Measurements from ENCODE around the gene DGKI.

DGKI gene

DNA sequence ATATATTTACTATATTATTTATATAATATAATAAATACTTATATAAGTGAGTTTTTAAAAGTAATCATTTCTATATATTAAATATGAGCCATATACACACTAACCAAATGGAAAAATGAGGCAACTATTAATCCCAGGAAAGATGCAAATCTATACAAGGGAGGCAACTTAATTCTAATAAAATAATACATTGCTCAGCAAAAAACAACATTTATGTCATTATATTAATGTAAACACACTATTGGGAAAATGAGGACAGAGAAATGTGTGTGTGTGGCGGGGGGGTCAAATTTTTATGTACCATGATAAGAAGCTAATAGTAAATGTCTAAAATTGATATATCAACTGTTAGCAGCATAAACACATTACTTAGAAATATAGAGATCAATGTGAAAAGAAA, 23.3 kb upstream of the DGKI start:
- Histone ChIP-seq H3K36me3 (replicated peaks) (peaks cover 52% of the 10 kb centered on the region), H3K4me3 (ENCODE audit: low read depth, low read length) (no peak overlapping the region), H3K27me3 (replicated peaks) (no peaks in the 10 kb centered on the region), H3K27ac (no peak overlapping the region)
- in situ Hi-C loops (cut with HindIII; ENCODE audit: low pct_ligation_motif_present, low sequenced_read_pairs), result no loop called here
- DNase-seq, result no peak
- TF ChIP-seq, protein P1, sequence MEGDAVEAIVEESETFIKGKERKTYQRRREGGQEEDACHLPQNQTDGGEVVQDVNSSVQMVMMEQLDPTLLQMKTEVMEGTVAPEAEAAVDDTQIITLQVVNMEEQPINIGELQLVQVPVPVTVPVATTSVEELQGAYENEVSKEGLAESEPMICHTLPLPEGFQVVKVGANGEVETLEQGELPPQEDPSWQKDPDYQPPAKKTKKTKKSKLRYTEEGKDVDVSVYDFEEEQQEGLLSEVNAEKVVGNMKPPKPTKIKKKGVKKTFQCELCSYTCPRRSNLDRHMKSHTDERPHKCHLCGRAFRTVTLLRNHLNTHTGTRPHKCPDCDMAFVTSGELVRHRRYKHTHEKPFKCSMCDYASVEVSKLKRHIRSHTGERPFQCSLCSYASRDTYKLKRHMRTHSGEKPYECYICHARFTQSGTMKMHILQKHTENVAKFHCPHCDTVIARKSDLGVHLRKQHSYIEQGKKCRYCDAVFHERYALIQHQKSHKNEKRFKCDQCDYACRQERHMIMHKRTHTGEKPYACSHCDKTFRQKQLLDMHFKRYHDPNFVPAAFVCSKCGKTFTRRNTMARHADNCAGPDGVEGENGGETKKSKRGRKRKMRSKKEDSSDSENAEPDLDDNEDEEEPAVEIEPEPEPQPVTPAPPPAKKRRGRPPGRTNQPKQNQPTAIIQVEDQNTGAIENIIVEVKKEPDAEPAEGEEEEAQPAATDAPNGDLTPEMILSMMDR (IDR thresholded peaks at IDR 0.05; ENCODE audit: low read depth, low read length, missing control alignments), result no peak

DNA sequence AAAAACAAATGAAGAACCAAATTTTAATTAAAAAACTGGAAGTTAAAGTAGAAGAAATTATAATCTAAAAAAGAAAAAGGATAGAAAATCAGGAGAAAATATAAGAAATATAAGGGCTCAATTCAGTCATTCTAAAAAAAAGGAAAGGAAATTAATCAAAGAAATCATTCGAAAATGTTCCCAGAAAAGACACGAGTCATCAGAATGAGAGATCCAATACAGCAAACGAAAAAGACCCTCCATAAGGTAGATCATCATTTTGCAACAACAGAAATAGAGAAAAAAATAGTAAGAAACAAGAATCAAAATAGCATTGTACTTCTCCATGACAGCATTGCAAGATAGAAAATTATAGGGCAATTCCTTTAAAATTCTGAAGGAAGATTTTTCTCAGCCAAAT, 22.5 kb upstream of the DGKI start:
- in situ Hi-C loops (cut with HindIII; ENCODE audit: low pct_ligation_motif_present, low sequenced_read_pairs), result no loop called here
- Histone ChIP-seq H3K36me3 (replicated peaks) (peaks cover 59% of the 10 kb centered on the region), H3K4me3 (ENCODE audit: low read depth, low read length) (no peak overlapping the region), H3K27me3 (replicated peaks) (no peaks in the 10 kb centered on the region), H3K27ac (no peak overlapping the region)
- no peak for DNase-seq
- TF ChIP-seq, protein P1 (IDR thresholded peaks at IDR 0.05; ENCODE audit: low read depth, low read length, missing control alignments), result no peak

DNA sequence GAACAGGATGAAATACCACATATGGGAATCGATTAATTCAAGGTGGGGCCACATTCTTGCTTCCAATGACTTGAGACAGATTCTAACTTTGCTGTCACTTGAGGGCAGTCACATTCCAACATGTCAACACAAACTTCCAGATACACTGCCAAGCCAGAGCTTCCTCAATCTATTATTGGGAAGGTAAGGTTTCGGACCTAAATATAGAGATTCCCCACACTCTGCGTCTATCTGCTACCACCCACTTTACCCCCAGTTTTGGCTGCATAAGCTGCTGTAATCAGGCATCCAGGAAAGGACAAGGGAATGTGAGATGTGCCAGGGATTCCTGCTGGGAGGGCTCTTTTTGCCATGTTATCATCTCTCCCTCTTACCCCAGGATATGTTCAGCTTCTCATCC, 20.5 kb upstream of the DGKI start:
- Histone ChIP-seq H3K36me3 (replicated peaks) (peaks cover 59% of the 10 kb centered on the region), H3K27me3 (replicated peaks) (no peaks in the 10 kb centered on the region), H3K4me3 (ENCODE audit: low read depth, low read length) (no peak overlapping the region), H3K27ac (no peak overlapping the region)
- in situ Hi-C loops (cut with HindIII; ENCODE audit: low pct_ligation_motif_present, low sequenced_read_pairs), result no loop called here
- TF ChIP-seq, protein P1 (IDR thresholded peaks at IDR 0.05; ENCODE audit: low read depth, low read length, missing control alignments), result no peak
- no peak for DNase-seq

DNA sequence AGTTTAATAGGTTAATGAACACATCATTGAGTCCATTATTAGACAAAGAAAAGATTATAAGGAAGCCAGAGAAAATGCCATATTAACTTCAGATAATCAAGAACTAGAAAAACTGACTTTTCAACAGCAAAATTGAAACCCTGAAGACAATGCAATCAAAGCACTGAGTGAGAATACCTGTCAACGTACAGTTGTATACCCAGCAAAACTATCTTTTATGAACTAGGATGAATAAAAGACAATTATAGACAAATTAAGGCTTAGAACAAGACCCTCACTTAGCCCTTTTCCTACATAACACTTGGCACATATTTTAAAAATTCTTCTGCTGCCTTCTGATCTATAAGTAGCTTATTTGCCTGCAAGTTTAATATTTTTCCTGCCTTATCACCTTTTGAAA, 19.0 kb upstream of the DGKI start:
- no peak for DNase-seq
- Histone ChIP-seq H3K36me3 (replicated peaks) (peaks cover 58% of the 10 kb centered on the region), H3K27ac (no peak overlapping the region), H3K27me3 (replicated peaks) (no peaks in the 10 kb centered on the region), H3K4me3 (ENCODE audit: low read depth, low read length) (no peak overlapping the region)
- TF ChIP-seq, protein P1 (IDR thresholded peaks at IDR 0.05; ENCODE audit: low read depth, low read length, missing control alignments), result no peak
- in situ Hi-C loops (cut with HindIII; ENCODE audit: low pct_ligation_motif_present, low sequenced_read_pairs), result no loop called here

DNA sequence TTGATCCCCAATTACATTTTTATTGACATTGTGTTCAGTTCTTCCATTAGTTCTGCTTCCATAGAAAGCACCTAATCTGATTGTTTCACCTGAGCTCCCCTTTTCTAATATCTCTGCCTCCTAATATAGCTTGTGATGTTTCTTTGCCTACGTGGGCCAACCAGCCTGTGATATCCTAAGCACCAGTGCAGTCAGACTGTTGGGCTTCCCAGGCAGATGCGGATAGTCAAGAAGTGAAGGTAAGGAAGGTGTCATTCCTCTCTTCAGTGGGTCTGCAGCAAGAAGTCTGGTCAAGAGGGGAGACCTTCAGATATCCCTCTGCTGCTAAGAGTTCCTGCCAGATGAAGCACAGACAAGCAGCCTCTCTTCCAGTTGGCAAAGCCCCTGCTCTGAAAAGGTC, 16.2 kb upstream of the DGKI start:
- Histone ChIP-seq H3K27ac (no peak overlapping the region), H3K27me3 (replicated peaks) (no peaks in the 10 kb centered on the region), H3K36me3 (replicated peaks) (peaks cover 60% of the 10 kb centered on the region), H3K4me3 (ENCODE audit: low read depth, low read length) (no peak overlapping the region)
- in situ Hi-C loops (cut with HindIII; ENCODE audit: low pct_ligation_motif_present, low sequenced_read_pairs), result no loop called here
- no peak for DNase-seq
- TF ChIP-seq, protein P1 (IDR thresholded peaks at IDR 0.05; ENCODE audit: low read depth, low read length, missing control alignments), result no peak

DNA sequence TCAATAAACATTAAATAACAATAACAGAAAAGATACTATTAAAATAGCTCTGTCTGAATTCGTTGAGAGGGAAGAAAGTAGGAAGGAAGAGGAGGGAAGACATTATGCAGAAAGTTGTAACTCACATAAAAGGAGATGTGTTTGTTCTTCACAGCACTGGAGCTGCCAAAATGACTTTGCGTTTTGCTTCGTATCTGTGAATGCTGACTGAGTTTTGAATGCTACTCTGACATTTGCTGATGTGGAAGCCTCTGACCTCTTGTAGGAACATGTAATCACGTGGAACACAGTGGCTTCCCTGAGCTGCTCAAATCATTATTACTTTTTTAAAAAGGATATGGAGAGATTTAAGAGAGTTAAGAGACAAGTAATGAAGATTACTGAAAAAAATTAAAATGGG, 15.6 kb upstream of the DGKI start:
- in situ Hi-C loops (cut with HindIII; ENCODE audit: low pct_ligation_motif_present, low sequenced_read_pairs), result no loop called here
- H3K36me3 ChIP-seq (replicated peaks), result peaks cover 54% of the 10 kb centered on the region

More for the DNA sequence above, 15.6 kb upstream of the DGKI start:
- TF ChIP-seq, protein P1 (IDR thresholded peaks at IDR 0.05; ENCODE audit: low read depth, low read length, missing control alignments), result no peak
- no peak overlapping the region for H3K27ac ChIP-seq
- no peaks in the 10 kb centered on the region for H3K27me3 ChIP-seq (replicated peaks)
- DNase-seq, result no peak
- H3K4me3 ChIP-seq (ENCODE audit: low read depth, low read length), result no peak overlapping the region

Measured in brain microvascular endothelial cell (primary cell).